SK-N-SH (cell line): ENCODE measurements around the gene NPW. TPM values are rescaled to one million over a fixed set of nuclear protein-coding genes. Genes with fewer than 3 reads are reported as not detected.
A peak's percentile ranks its signal among the peaks of the same experiment; 100 is the strongest.

ENCODE experiments used
- CTCF ChIA-PET: fragments of 300-600, 350-600 bp; formaldehyde crosslinking; extraction: SDS; loops from one replicate; lab custom pipeline; 2021; lab: Yijun Ruan, JAX
- POLR2A ChIA-PET: fragments of 350-600 bp; sonication (Branson Sonifier 250); formaldehyde crosslinking; extraction: SDS; loops from one replicate; lab custom pipeline; 2020; ENCODE audit warnings: antibody characterized with exemption, inconsistent platforms; lab: Yijun Ruan, JAX
- DNase-seq: peaks from one replicate; pipeline ENCODE4 v3.0.0; 2012
- H2AFZ ChIP-seq: fragments of 200-600 bp; sonication (generic); 2 replicates; pipeline ENCODE4 v1.8.1; 2016; ENCODE audit warnings: antibody characterized with exemption, mild to moderate bottlenecking, low read depth
- H3F3A ChIP-seq: fragments of 200-600 bp; sonication (generic); replicated peaks from 2 replicates; pipeline ENCODE3; 2016; ENCODE audit warnings: antibody characterized with exemption, mild to moderate bottlenecking; ENCODE audit not compliant: insufficient read depth
- H3K27ac ChIP-seq, 2 experiments: fragments of 200-500 bp in 1 of 2; fragments of 200-600 bp in 1 of 2; sonication (Bioruptor generic) in 1 of 2; sonication (generic), shearing (Covaris generic) in 1 of 2; 2 replicates each; pipeline versions ENCODE4 v1.5.1 to v1.6.1; 2014 to 2016; ENCODE audit warnings: low read depth in 2 of 2, inconsistent platforms in 1 of 2, low read length in 1 of 2, mild to moderate bottlenecking in 1 of 2, mixed read lengths in 1 of 2
- H3K27me3 ChIP-seq: fragments of 200-600 bp; sonication (generic), shearing (Covaris generic); 2 replicates; pipeline ENCODE4 v1.6.1; 2016; ENCODE audit warnings: mixed run types; ENCODE audit not compliant: insufficient read depth
- H3K36me3 ChIP-seq, 2 experiments: fragments of 200-500 bp in 1 of 2; fragments of 200-600 bp in 1 of 2; sonication (Bioruptor generic) in 1 of 2; sonication (generic) in 1 of 2; replicated peaks in 1 of 2; 2 replicates each; pipeline versions ENCODE3 to v1.5.1; 2014 to 2016; ENCODE audit warnings: low read length in 1 of 2, mild to moderate bottlenecking in 1 of 2; ENCODE audit not compliant: insufficient read depth in 2 of 2, control insufficient read depth in 1 of 2
- H3K4me1 ChIP-seq, 2 experiments: fragments of 200-500 bp in 1 of 2; fragments of 200-600 bp in 1 of 2; sonication (Bioruptor generic) in 1 of 2; sonication (generic), shearing (Covaris generic) in 1 of 2; 2 replicates each; pipeline versions ENCODE4 v1.5.1 to v1.6.1; 2014 to 2016; ENCODE audit warnings: low read depth in 1 of 2, low read length in 1 of 2, mixed run types in 1 of 2; ENCODE audit not compliant: insufficient read depth in 2 of 2, control insufficient read depth in 1 of 2
- H3K4me2 ChIP-seq: fragments of 200-600 bp; sonication (generic), shearing (Covaris generic); 2 replicates; pipeline ENCODE4 v1.6.1; 2017; ENCODE audit warnings: mixed run types
- H3K4me3 ChIP-seq, 2 experiments: fragments of 200-500 bp in 1 of 2; fragments of 200-600 bp in 1 of 2; sonication (Bioruptor generic) in 1 of 2; sonication (generic), shearing (Covaris generic) in 1 of 2; 2 replicates each; pipeline versions ENCODE4 v1.5.1 to v1.8.1; 2014 to 2016; ENCODE audit warnings: low read depth in 2 of 2, inconsistent platforms in 1 of 2, low read length in 1 of 2, mild to moderate bottlenecking in 1 of 2, mixed read lengths in 1 of 2, moderate library complexity in 1 of 2
- H3K79me2 ChIP-seq: fragments of 200-600 bp; sonication (generic); 2 replicates; pipeline ENCODE4 v1.8.1; 2017; ENCODE audit warnings: mild to moderate bottlenecking; ENCODE audit not compliant: insufficient read depth
- H3K9ac ChIP-seq: fragments of 200-600 bp; sonication (generic); 2 replicates; pipeline ENCODE4 v1.6.1; 2017; ENCODE audit warnings: mixed run types
- H3K9me2 ChIP-seq: fragments of 200-600 bp; sonication (generic); 2 replicates; pipeline ENCODE4 v1.6.1; 2017; ENCODE audit warnings: mixed run types
- H3K9me3 ChIP-seq: fragments of 200-600 bp; sonication (generic); 2 replicates; pipeline ENCODE4 v1.6.1; 2017; ENCODE audit warnings: mixed run types, mild to moderate bottlenecking, moderate library complexity
- H4K20me1 ChIP-seq: fragments of 200-600 bp; sonication (generic); 2 replicates; pipeline ENCODE4 v1.6.1; 2017; ENCODE audit warnings: mild to moderate bottlenecking, mixed run types; ENCODE audit not compliant: insufficient read depth
- CHD2 ChIP-seq: fragments of 150-350 bp; IDR thresholded peaks from 2 replicates; pipeline ENCODE4 v1.6.1; 2018; ENCODE audit warnings: low read length; ENCODE audit not compliant: partially characterized antibody
- CTCF ChIP-seq: fragments of 200-600 bp; sonication (generic); IDR thresholded peaks from 2 replicates; pipeline ENCODE4 v1.6.1; 2017; ENCODE audit warnings: antibody characterized with exemption, mild to moderate bottlenecking, moderate library complexity
- EP300 ChIP-seq, 2 experiments: IDR thresholded peaks; 2 replicates each; pipeline versions ENCODE4 v1.4.0 to v1.6.1; 2012; ENCODE audit warnings: borderline replicate concordance in 1 of 2, low read depth in 1 of 2, low read length in 1 of 2
- FOXJ3 ChIP-seq: sonication (generic); formaldehyde crosslinking; IDR thresholded peaks from 2 replicates; pipeline ENCODE4 v1.5.1; 2020; ENCODE audit warnings: mild to moderate bottlenecking, missing genetic modification reagents
- FOXM1 ChIP-seq: IDR thresholded peaks from 2 replicates; pipeline ENCODE4 v1.4.0; 2012; ENCODE audit warnings: low read depth, mild to moderate bottlenecking
- GATA2 ChIP-seq: sonication (generic); formaldehyde crosslinking; IDR thresholded peaks from 2 replicates; pipeline ENCODE4 v1.5.0; 2020; ENCODE audit warnings: mild to moderate bottlenecking, missing genetic modification reagents
- JUND ChIP-seq: IDR thresholded peaks from 2 replicates; pipeline ENCODE4 v1.4.0; 2012
- MEF2A ChIP-seq: IDR thresholded peaks from 2 replicates; pipeline ENCODE4 v1.4.0; 2012; ENCODE audit warnings: low read depth, borderline replicate concordance
- MXI1 ChIP-seq: IDR thresholded peaks from 2 replicates; pipeline ENCODE4 v1.6.1; 2012; ENCODE audit warnings: mild to moderate bottlenecking, low read depth, low read length, improper control_type of control experiment
- NFIC ChIP-seq: IDR thresholded peaks from 2 replicates; pipeline ENCODE4 v1.4.0; 2012; ENCODE audit warnings: borderline replicate concordance
- NRF1 ChIP-seq: IDR thresholded peaks from 2 replicates; pipeline ENCODE4 v1.6.1; 2012; ENCODE audit warnings: low read depth, mild to moderate bottlenecking, low read length
- POLR2AphosphoS5 ChIP-seq: IDR thresholded peaks from 2 replicates; pipeline ENCODE4 v1.6.1; 2012; ENCODE audit warnings: low read depth, low read length
- RAD21 ChIP-seq: IDR thresholded peaks from 2 replicates; pipeline ENCODE4 v1.6.1; 2012; ENCODE audit warnings: mild to moderate bottlenecking, low read length
- REST ChIP-seq: IDR thresholded peaks from 2 replicates; pipeline ENCODE4 v1.6.1; 2012; ENCODE audit warnings: mild to moderate bottlenecking, low read depth, low read length, moderate library complexity
- SIN3A ChIP-seq: IDR thresholded peaks from 2 replicates; pipeline ENCODE4 v1.6.1; 2012; ENCODE audit warnings: low read depth, mild to moderate bottlenecking, low read length, moderate library complexity, borderline replicate concordance
- SMC3 ChIP-seq: IDR thresholded peaks from 2 replicates; pipeline ENCODE4 v1.6.1; 2012; ENCODE audit warnings: low read depth, low read length, improper control_type of control experiment
- TAF1 ChIP-seq: IDR thresholded peaks from 2 replicates; pipeline ENCODE4 v1.6.1; 2012; ENCODE audit warnings: low read depth, mild to moderate bottlenecking, low read length, moderate library complexity, borderline replicate concordance
- TCF12 ChIP-seq: IDR thresholded peaks from 2 replicates; pipeline ENCODE4 v1.4.0; 2012
- YY1 ChIP-seq: IDR thresholded peaks from 2 replicates; pipeline ENCODE4 v1.4.0; 2012; ENCODE audit warnings: low read depth, mild to moderate bottlenecking
- WGBS: methylation state at CpG from one replicate; pipeline ENCODE4 v1.1.6; 2017; ENCODE audit warnings: low lambda C conversion rate; 5-methylcytosine and 5-hydroxymethylcytosine counted together
- polyA plus RNA-seq, 3 experiments: library from polyadenylated mRNA; depleted of rRNA; stranded (reverse); fragments of >200 nt; gene quantifications; 2 replicates each; pipeline ENCODE4 v1.2.3, GENCODE V29; 2012
- TF ChIP-seq, protein P1 (sequence below): IDR thresholded peaks from 2 replicates; pipeline ENCODE4; 2012
- TF ChIP-seq, protein P2 (sequence below): IDR thresholded peaks from 2 replicates; pipeline ENCODE4 v1.4.0; 2012; ENCODE audit warnings: low read depth

Gene NPW
- polyA plus RNA-seq, 1 of the 3 experiments (the other 2 are of a cell fraction): 1.1 TPM

DNA sequence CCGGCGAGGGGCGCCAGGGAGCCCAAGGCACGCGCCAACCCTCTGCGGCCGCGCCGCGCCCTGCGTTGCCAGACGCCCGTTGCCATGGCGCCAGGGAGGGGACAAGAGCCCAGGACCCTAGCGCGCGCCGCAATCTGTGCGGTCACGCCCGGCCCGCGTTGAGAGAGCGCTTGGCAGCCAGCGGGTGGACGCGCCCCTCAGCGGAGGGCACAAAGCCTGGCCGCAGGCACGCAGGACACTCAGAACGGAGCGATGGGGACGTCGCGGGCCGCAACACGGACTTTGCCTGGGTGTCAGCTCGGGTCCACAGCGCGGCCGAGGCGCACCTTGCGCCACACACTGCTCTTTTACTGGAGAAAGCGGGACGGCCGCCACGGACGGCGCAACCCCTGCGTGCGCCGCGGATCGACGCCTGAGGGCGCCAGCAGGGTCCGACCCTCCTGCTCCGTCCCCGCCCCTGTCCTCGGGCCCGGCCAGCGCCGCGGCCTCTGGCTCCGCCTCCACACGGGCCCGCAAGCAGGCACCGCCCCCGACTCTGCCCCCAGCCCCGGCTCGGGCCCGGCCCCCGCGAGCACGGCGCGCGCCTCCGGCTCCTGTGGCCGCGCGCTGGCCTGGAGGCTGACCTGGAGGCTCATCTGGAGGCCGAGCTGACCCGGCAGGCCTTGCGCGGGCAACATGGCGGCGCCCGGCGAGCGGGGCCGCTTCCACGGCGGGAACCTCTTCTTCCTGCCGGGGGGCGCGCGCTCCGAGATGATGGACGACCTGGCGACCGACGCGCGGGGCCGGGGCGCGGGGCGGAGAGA lies 35.8 kb upstream of the NPW start, which contains the start of gene GFER:
GFER (plus strand) TSS at position 650 of the 803 bp plus-strand sequence; CDS start at position 676, 26 bp downstream.
- Histone ChIP-seq H3K9me3 (no peaks in the 10 kb centered on the region), H3K4me1 (peaks cover 8 to 21% of the 10 kb centered on the region in 2 experiments; a peak in 2 of 4 replicates), H3K79me2 (peaks cover 19% of the 10 kb centered on the region; the same call in 1 of the 2 replicates), H3K9ac (peak within 1 kb of the TSS; percentile 85), H3F3A (peaks cover 15% of the 10 kb centered on the region), H3K4me3 (peak within 1 kb of the TSS; percentile 77 to 80)
- CTCF ChIA-PET: interaction anchor here (0.6 to 12.9 kb wide), 8 partner anchors 12 to 1089 kb away, joined by 3 to 108 read pairs (median 4); partner anchors contain the start of genes RPS2 and TBL3
- TF ChIP-seq JUND (no peak), CTCF (peak; percentile 50), NFIC (no peak), FOXM1 (no peak), TCF12 (no peak), FOXJ3 (CRISPR knock-in tag) (no peak), NRF1 (0 out of 2 replicates have a peak, but pooled peaks have one; percentile 14), RAD21 (no peak), MXI1 (peak; percentile 90), CHD2 (peak; percentile 33), REST (peak; percentile 61), GATA2 (no peak), YY1 (peak; percentile 94), TAF1 (peak; percentile 81), SIN3A (peak; percentile 73; the same call in 1 of the 2 replicates), SMC3 (peak; percentile 11; the same call in 1 of the 2 replicates), POLR2AphosphoS5 (peak; percentile 8; the same call in 1 of the 2 replicates), EP300 (IDR thresholded peaks at IDR 0.05; ENCODE audit: borderline replicate concordance in 1 of 2, low read depth in 1 of 2, low read length in 1 of 2) (no peak), MEF2A (no peak)
- TF ChIP-seq, protein P1, sequence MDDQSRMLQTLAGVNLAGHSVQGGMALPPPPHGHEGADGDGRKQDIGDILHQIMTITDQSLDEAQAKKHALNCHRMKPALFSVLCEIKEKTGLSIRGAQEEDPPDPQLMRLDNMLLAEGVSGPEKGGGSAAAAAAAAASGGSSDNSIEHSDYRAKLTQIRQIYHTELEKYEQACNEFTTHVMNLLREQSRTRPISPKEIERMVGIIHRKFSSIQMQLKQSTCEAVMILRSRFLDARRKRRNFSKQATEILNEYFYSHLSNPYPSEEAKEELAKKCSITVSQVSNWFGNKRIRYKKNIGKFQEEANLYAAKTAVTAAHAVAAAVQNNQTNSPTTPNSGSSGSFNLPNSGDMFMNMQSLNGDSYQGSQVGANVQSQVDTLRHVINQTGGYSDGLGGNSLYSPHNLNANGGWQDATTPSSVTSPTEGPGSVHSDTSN: no peak
- TF ChIP-seq, protein P2, sequence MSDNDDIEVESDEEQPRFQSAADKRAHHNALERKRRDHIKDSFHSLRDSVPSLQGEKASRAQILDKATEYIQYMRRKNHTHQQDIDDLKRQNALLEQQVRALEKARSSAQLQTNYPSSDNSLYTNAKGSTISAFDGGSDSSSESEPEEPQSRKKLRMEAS: peak; percentile 14; the same call in 1 of the 2 replicates
- TF ChIP-seq, all 33 proteins: peak for 11
- Histone ChIP-seq H3K4me2 (peak within 1 kb of the TSS; percentile 99), H3K9me2 (no peaks in the 10 kb centered on the region), H3K36me3 (peaks cover 5 to 14% of the 10 kb centered on the region in 2 experiments), H3K27me3 (no peaks in the 10 kb centered on the region), H4K20me1 (no peaks in the 10 kb centered on the region), H2AFZ (peak within 1 kb of the TSS; percentile 81; the same call in 1 of the 2 replicates), H3K27ac (peak within 1 kb of the TSS; percentile 66 to 95)
- DNase-seq: peak; percentile 99
- POLR2A ChIA-PET: interaction anchor here (0.6 to 1.8 kb wide), 3 partner anchors 12 to 19 kb away, joined by 3 to 9 read pairs (median 8); partner anchors contain the start of genes RPS2 and TBL3
- WGBS: 4% methylated on average over 29 of the region's 109 CpGs
